Mucosa of descending colon (tissue), 3 donors: ENCODE measurements around the gene SEMA6A. TPM values are rescaled to one million over a fixed set of nuclear protein-coding genes. Genes with fewer than 3 reads are reported as not detected.
A peak's percentile ranks its signal among the peaks of the same experiment; 100 is the strongest.

Experiments
- ATAC-seq: fragments of 200-7000 bp; cut with Tn5 transposase; one replicate; pipeline ENCODE4 v1.9.1; 2020; ENCODE audit warnings: mild to moderate bottlenecking, moderate library complexity
- DNase-seq, 3 donors: peaks; one replicate each; pipeline ENCODE4 v3.0.0-alpha.2; 2020
- H3K36me3 ChIP-seq: fragments of 200-600 bp; one replicate; pipeline ENCODE4 v1.8.0; 2021; ENCODE audit warnings: low read depth, mild to moderate bottlenecking
- H3K4me1 ChIP-seq: fragments of 200-600 bp; one replicate; pipeline ENCODE4 v1.8.0; 2021; ENCODE audit warnings: low read depth, mild to moderate bottlenecking
- H3K4me3 ChIP-seq: fragments of 200-600 bp; one replicate; pipeline ENCODE4 v1.8.0; 2021; ENCODE audit warnings: mild to moderate bottlenecking
- H3K9me3 ChIP-seq: fragments of 200-600 bp; one replicate; pipeline ENCODE4 v1.8.0; 2021; ENCODE audit warnings: mild to moderate bottlenecking
- intact Hi-C, 2 donors: fragments of 100-400 bp; cut with DNase I in 1 of 2; cut with micrococcal nuclease in 1 of 2; formaldehyde crosslinking; loops; one replicate each; pipeline versions ENCODE4 v1.11.0 to v1.11.1; 2022; cut with DNase I, micrococcal nuclease
- total RNA-seq, 3 donors: library from RNA; stranded (reverse); fragmentation: NEBNext Ultra II Directional in 2 of 3; extraction: Animal tissue kit (Norgen Biotek cat#: 25700) in 2 of 3; gene quantifications; one replicate each; pipeline versions ENCODE4 v1.2.1 to v1.2.4, GENCODE V29; 2021 to 2023
- TF ChIP-seq, protein P1 (sequence below): fragments of 200-600 bp; IDR thresholded peaks from one replicate; pipeline ENCODE4 v1.8.0; 2022; ENCODE audit warnings: antibody characterized with exemption, mild to moderate bottlenecking
- donor health status: DM: no; HTN: no; CAD: no; lungs with moderate emphysema.
- donor health status: DM: no; HTN: no; CAD: no.
- donor health status: DM: no; HTN: yes; CAD: no.

SEMA6A gene
- total RNA-seq, 3 donors from 2014 or later: 90.0 to 137 (median 106) TPM

DNA sequence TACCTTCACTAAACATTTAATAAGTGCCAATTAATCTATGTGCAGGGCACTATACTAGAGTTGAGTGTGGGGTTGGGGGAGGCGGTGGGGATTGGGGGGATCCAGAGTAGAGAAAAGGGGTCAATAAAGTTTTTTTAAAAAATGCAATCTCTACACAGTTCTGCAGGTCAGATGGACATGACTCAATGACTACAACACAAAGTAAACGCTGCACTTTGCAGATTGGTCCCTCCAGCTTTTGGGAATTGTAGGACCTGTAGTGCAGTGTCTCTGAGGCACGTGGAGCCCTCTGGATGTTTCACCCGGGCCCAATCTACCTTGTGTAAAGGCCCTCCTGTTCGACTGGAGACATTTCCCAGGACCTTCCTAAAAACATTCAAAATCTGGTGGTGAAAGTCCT, 43.5 kb downstream of the SEMA6A start:
- ATAC-seq (no peak), DNase-seq (no peak)
- H3K9me3 ChIP-seq: no peaks in the 10 kb centered on the region
- TF ChIP-seq, protein P1, sequence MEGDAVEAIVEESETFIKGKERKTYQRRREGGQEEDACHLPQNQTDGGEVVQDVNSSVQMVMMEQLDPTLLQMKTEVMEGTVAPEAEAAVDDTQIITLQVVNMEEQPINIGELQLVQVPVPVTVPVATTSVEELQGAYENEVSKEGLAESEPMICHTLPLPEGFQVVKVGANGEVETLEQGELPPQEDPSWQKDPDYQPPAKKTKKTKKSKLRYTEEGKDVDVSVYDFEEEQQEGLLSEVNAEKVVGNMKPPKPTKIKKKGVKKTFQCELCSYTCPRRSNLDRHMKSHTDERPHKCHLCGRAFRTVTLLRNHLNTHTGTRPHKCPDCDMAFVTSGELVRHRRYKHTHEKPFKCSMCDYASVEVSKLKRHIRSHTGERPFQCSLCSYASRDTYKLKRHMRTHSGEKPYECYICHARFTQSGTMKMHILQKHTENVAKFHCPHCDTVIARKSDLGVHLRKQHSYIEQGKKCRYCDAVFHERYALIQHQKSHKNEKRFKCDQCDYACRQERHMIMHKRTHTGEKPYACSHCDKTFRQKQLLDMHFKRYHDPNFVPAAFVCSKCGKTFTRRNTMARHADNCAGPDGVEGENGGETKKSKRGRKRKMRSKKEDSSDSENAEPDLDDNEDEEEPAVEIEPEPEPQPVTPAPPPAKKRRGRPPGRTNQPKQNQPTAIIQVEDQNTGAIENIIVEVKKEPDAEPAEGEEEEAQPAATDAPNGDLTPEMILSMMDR: no peak
- no peaks in the 10 kb centered on the region for H3K36me3 ChIP-seq
- peaks cover 46% of the 10 kb centered on the region for H3K4me1 ChIP-seq
- intact Hi-C loops: no loop called here
- H3K4me3 ChIP-seq: no peak overlapping the region

DNA sequence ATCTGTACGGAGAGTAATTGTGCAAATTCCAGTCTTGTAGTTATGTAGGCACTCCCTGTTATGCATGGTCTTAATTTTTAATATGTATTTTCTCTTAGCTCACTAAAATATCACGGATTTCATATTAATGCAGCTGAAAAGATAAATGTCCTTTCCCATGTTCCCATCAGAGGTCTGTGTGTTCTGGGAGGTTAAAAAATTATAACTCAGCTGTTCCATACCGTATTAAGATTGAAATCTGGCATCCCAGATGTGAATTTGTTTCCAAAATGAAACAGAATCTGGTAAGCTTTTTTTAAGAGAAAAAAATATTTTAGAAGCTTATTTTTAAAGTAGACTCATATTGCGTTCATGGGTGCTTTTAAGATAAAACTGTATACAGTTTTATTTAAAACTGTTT, 44.3 kb downstream of the SEMA6A start:
- H3K4me1 ChIP-seq: peaks cover 47% of the 10 kb centered on the region
- TF ChIP-seq, protein P1: no peak
- intact Hi-C loops: no loop called here
- no peaks in the 10 kb centered on the region for H3K9me3 ChIP-seq
- H3K36me3 ChIP-seq: no peaks in the 10 kb centered on the region
- no peak for ATAC-seq
- no peak for DNase-seq
- no peak overlapping the region for H3K4me3 ChIP-seq

DNA sequence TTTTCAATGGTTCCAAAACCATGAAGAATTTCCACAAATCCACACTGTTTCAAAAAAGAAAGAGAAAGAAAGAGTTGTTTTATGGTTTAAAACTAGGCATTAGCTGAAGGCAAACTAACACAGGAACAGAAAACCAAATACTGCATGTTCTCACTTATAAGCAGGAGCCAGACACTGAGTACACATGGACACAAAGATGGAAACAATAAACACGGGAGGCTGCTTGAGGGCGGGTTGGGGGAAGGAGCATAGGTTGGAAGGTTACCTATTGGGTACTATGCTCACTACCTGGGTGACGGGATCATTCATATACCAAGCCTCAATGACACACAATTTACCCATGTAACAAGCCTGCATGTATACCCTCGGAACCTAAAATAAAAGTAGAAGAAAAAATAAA, 45.0 kb downstream of the SEMA6A start:
- Histone ChIP-seq H3K4me3 (no peak overlapping the region), H3K9me3 (no peaks in the 10 kb centered on the region), H3K36me3 (no peaks in the 10 kb centered on the region), H3K4me1 (peaks cover 53% of the 10 kb centered on the region)
- TF ChIP-seq, protein P1: no peak
- DNase-seq (no peak), ATAC-seq (peak; percentile 47)
- intact Hi-C loops: no loop called here

DNA sequence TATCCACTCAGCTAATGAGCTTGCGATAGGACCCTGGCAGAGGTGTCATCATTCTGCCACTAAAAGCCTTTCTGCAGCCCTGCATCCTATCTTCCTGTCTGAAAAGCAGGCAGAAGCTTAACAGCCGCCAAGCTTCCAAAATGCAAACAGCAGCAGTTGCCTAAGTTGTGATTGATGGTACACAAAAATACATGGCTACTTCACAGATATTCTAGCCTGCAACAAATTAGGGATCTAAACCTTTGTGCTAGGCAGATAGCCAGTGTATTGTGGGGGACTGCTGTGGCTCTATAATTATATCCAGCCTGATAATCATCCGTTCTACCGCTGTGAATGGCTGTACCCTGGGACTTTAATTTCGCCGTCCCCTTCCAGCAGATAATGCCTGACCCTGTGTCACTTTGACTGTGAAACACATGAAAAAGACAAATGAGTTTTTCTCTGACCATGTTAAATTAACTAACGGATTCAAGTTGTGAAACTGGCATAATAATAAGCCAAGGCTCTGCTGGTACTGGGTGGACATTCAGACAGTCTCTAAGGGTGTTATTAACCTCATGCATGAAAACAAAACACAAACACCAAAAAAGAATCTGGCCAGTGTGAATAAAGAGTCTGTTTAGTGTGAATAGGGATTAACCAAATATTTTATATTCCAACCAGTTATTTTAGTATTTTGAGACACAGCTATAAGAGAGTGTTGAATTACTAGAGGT, 45.9 kb downstream of the SEMA6A start:
- Histone ChIP-seq H3K9me3 (no peaks in the 10 kb centered on the region), H3K36me3 (no peaks in the 10 kb centered on the region), H3K4me1 (peaks cover 61% of the 10 kb centered on the region), H3K4me3 (no peak overlapping the region)
- TF ChIP-seq, protein P1: no peak
- intact Hi-C loops: no loop called here
- ATAC-seq (no peak), DNase-seq (no peak)

DNA sequence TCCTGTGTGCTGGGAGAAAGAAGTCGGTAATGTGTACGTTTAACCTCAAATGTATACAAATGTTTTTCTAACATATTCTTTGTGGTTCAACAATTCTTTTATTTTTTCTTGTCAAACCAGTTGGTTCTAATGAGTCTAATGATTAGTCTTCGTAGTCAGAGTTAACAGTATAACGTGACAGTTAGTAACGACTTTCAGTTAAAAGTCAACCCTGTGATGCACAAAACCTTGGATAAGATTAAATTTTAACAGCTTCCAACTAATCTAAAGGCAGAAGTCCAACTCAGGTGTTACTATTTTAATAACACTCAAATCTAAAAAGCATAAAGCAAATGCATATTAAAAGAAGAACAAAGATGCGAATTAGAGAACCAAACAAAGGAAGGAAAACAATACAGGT, 47.0 kb downstream of the SEMA6A start:
- TF ChIP-seq, protein P1: no peak
- ATAC-seq: peak; percentile 52
- H3K9me3 ChIP-seq: no peaks in the 10 kb centered on the region
- no peaks in the 10 kb centered on the region for H3K36me3 ChIP-seq
- H3K4me1 ChIP-seq: peaks cover 56% of the 10 kb centered on the region
- no peak overlapping the region for H3K4me3 ChIP-seq
- no peak for DNase-seq
- intact Hi-C loops: no loop called here
